ENCODE data around the gene HCRTR1. TPM values are rescaled to one million over a fixed set of nuclear protein-coding genes. Genes with fewer than 3 reads are reported as not detected.

HCRTR1 gene
- polyA plus RNA-seq, 3 donors from 2014 or later: not detected

DNA sequence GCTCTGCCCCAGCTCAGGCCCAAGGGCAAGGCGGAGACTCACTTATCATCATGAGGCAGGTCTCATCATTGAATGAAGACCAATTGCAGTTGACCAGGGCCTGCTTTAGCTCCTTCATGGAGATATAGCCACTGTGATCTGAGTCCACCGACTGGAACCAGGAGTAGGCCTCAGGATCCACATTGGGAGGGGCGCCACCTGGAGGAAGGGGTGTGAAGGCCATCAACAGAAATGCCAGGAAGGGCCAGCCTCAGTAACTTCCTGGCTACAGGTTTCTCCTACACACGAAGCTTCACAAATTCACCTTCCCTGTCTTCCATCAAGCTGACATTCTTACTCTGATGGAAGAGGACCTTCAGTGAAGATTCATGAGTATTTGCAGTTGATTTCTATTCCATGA lies 15.6 kb downstream of the HCRTR1 start:
- H3K36me3 Mint-ChIP-seq: peaks cover 10 to 25% (median 13%) of the 10 kb centered on the region in 3 donors
- H3K27me3 Mint-ChIP-seq (ENCODE audit: low read depth in 3 of 3): peaks cover 0 to 2% (median 1%) of the 10 kb centered on the region in 3 donors
- H3K4me1 Mint-ChIP-seq: peaks cover 11 to 24% of the 10 kb centered on the region in 2 donors
- H3K9me3 Mint-ChIP-seq: no peaks in the 10 kb centered on the region
- no peak overlapping the region for H3K27ac Mint-ChIP-seq
- no peak overlapping the region for H3K4me3 Mint-ChIP-seq
- no peak for DNase-seq

DNA sequence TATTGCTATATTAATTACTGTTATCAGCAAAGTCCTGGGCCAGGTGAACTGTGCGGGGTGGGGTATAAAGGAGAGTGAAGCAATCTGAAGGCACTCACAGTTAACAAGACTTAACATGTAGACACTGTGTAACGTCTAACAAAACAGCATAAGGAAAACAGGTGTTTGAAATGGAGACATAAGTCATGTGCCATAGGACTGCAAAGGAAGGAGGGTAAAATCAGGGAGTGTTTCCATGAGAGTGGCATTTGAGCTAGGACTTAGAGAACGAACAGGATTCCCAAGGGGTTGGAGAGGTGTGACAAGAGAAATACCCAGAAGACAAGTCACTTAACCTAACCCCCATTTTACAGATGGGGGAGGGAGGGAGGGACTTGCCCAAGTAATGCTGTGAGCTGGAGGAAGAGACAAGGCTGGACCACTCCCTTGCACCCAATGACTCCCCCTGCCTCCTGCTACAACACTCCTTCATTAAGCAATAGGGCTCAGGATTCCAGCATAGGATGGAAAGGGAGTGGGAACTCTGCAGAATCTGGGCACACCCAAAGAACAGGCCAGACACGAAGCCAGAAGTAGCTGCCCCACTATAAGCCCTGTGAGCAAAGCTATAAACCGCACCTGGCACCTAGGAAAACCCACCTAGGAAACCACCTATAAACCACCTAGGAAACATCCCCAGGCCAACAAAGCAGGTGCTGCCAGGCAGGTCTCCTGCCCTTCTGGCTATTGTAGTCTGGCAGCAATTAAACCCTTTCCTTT lies 20.6 kb downstream of the HCRTR1 start:
- peaks cover 0 to 2% (median 0%) of the 10 kb centered on the region in 3 donors for H3K27me3 Mint-ChIP-seq (ENCODE audit: low read depth in 3 of 3)
- DNase-seq: no peak
- peaks cover 0 to 3% (median 2%) of the 10 kb centered on the region in 3 donors for H3K36me3 Mint-ChIP-seq
- H3K4me1 Mint-ChIP-seq: peaks cover 11 to 28% of the 10 kb centered on the region in 2 donors
- no peak overlapping the region for H3K4me3 Mint-ChIP-seq
- peak overlapping the region in 4 of 6 donors; percentile 1 to 20 (median 4) for H3K27ac Mint-ChIP-seq
- no peaks in the 10 kb centered on the region for H3K9me3 Mint-ChIP-seq

DNA sequence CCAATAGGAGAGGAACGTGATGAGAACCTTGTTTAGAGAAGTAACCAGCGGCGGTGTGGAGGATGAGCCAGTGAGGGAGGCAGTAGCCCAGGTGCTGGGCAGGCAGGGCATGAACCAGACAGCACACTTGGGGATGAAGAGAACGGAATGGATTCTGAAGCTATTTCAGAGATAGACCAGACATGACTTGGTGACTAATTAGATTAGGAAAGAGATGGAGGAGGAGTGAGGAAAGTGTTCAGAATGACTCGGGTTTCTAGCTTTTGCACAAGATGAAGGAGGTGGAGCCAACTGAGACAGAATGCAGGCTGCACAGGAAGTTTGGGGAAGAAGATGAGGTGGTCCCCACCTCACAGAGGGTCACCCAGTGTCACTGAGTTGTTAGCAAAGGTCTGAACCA lies 22.1 kb downstream of the HCRTR1 start:
- DNase-seq: no peak
- peaks cover 23 to 40% of the 10 kb centered on the region in 2 donors for H3K4me1 Mint-ChIP-seq

DNA sequence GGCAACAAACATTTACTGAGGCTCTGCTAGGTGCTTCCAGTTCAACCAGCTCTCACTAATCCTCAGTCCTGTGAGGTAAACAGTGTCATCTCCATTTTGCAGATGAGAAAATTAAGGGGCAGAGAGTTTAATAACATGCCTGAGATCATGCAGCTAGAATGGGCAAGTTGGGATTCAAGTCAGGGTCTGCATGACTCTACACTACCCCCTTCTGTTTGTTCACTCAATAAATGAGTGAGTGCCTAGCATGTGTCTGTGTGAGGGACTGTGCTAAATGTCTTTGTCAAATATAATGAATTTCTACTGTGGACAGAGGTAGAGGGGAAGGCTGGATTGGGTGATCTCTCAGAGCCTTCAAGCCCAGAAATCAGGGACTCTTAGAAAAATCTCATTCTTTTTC lies 22.7 kb downstream of the HCRTR1 start:
- Mint-ChIP-seq H3K4me3 (no peak overlapping the region), H3K9me3 (no peaks in the 10 kb centered on the region), H3K36me3 (no peaks in the 10 kb centered on the region), H3K4me1 (peaks cover 25 to 43% of the 10 kb centered on the region in 2 donors), H3K27ac (no peak overlapping the region), H3K27me3 (ENCODE audit: low read depth in 3 of 3) (peaks cover 5 to 12% (median 11%) of the 10 kb centered on the region in 3 donors)
- DNase-seq: no peak

More for the DNA sequence above, 22.1 kb downstream of the HCRTR1 start:
- no peak overlapping the region for H3K4me3 Mint-ChIP-seq
- peaks cover 1 to 6% (median 5%) of the 10 kb centered on the region in 3 donors for H3K27me3 Mint-ChIP-seq (ENCODE audit: low read depth in 3 of 3)
- no peaks in the 10 kb centered on the region for H3K9me3 Mint-ChIP-seq
- peaks cover 0 to 2% (median 0%) of the 10 kb centered on the region in 3 donors for H3K36me3 Mint-ChIP-seq
- no peak overlapping the region for H3K27ac Mint-ChIP-seq

DNA sequence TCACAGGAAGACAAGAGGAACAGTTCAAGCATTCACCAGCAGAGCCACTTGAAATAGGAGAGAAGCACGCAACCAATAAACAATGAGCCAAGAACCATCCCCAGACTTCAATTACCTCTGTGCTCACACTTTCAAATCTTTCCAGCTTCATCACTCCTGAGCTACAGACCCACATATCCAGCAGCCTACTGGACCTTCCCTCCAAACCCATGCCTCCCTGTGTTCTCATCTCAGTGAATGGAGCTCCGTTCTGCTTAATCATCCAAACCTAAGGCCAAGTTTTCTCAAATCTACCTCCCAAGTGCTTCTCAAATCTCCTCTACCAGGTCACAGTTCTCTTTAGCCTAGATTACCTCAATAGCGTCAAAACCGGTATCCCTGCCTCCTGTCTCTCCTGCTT lies 23.5 kb downstream of the HCRTR1 start:
- no peak for DNase-seq
- H3K4me1 Mint-ChIP-seq: peaks cover 29 to 48% of the 10 kb centered on the region in 2 donors
- no peaks in the 10 kb centered on the region for H3K36me3 Mint-ChIP-seq
- no peaks in the 10 kb centered on the region for H3K9me3 Mint-ChIP-seq
- H3K27me3 Mint-ChIP-seq (ENCODE audit: low read depth in 3 of 3): peaks cover 5 to 12% (median 12%) of the 10 kb centered on the region in 3 donors
- no peak overlapping the region for H3K27ac Mint-ChIP-seq
- H3K4me3 Mint-ChIP-seq: no peak overlapping the region

DNA sequence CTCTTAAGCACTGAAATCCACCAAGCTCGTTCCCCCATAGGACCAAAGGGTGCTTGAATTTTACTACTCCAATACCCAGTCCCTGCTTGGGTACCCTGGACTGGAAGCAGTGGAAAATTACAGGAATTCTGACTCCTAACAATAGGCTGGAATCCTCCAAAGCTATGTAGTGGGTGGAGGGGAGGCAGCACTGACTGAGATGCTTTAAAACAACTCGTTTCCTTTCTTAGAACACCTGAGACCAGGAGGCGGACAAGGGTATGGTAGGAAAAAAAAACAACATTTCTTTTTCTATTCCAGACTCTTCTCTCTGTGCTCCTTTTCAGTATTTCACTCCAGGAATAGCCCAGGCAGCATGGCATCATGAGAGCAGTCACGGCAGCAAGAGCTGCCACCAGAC lies 24.9 kb downstream of the HCRTR1 start:
- DNase-seq: no peak
- peaks cover 7 to 15% (median 12%) of the 10 kb centered on the region in 3 donors for H3K27me3 Mint-ChIP-seq (ENCODE audit: low read depth in 3 of 3)
- H3K4me3 Mint-ChIP-seq: no peak overlapping the region
- H3K9me3 Mint-ChIP-seq: no peaks in the 10 kb centered on the region
- peaks cover 41 to 48% of the 10 kb centered on the region in 2 donors for H3K4me1 Mint-ChIP-seq
- H3K27ac Mint-ChIP-seq: no peak overlapping the region
- peaks cover 0 to 4% (median 0%) of the 10 kb centered on the region in 3 donors for H3K36me3 Mint-ChIP-seq

DNA sequence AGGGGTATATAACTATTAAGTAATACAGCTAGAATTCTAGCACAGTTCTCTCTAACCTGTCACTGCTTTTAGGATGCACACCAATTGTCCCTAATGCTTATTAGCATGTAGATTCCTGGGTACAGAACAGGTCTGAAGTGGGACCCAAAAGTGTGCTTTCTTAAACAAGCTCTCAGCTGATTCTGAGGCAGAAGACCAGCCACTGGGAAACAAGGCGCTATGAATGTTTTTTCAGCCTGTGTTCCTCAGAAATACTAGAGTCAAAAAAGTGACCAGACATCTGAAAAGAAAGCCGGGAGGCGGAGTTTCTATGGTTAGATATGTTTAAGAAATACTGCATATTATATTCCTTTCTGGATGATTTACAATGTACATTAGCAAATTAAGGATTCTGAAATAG lies 25.4 kb downstream of the HCRTR1 start:
- Mint-ChIP-seq H3K4me3 (peak overlapping the region in 1 of 5 donors; percentile 33), H3K36me3 (peaks cover 0 to 4% (median 0%) of the 10 kb centered on the region in 3 donors), H3K9me3 (no peaks in the 10 kb centered on the region), H3K27ac (peak overlapping the region in 2 of 6 donors; percentile 43 to 99), H3K4me1 (peaks cover 41 to 44% of the 10 kb centered on the region in 2 donors), H3K27me3 (ENCODE audit: low read depth in 3 of 3) (peaks cover 7 to 15% (median 12%) of the 10 kb centered on the region in 3 donors)
- no peak for DNase-seq

DNA sequence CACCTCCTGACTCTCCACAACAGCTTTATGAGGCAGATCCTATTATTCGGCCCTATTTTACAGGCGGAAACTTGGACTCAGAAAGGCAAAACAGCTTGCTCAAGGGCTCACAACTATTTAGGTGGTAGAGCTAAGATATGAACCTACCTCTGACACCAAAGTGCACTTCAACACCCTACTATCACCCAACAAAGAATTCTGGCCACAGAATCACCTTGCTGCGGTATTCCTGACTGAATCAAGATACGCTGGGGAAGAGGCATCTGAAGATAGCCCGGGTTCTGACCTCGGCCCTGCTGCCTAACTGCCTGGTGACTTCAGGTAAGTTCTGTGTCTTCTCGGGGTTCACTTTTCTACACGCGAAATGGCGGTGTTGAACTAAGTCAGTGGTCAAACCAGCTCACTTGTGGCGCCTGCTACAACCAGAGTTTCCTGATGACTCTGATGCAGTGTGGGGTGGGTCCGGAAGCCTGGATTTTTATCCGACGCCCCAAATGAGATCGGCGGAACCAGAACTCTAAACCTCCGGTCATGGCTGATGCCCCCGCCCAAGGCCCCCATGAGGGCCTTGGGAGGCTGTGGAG lies 26.6 kb downstream of the HCRTR1 start:
- Mint-ChIP-seq H3K27me3 (ENCODE audit: low read depth in 3 of 3) (peaks cover 7 to 15% (median 12%) of the 10 kb centered on the region in 3 donors), H3K4me3 (peak overlapping the region; percentile 97 to 100 (median 99)), H3K4me1 (peaks cover 41% of the 10 kb centered on the region in 2 donors), H3K27ac (peak overlapping the region; percentile 99 to 100 (median 100)), H3K36me3 (peaks cover 0 to 4% (median 0%) of the 10 kb centered on the region in 3 donors), H3K9me3 (no peaks in the 10 kb centered on the region)
- peak in 1 of 3 donors; percentile 75 for DNase-seq

DNA sequence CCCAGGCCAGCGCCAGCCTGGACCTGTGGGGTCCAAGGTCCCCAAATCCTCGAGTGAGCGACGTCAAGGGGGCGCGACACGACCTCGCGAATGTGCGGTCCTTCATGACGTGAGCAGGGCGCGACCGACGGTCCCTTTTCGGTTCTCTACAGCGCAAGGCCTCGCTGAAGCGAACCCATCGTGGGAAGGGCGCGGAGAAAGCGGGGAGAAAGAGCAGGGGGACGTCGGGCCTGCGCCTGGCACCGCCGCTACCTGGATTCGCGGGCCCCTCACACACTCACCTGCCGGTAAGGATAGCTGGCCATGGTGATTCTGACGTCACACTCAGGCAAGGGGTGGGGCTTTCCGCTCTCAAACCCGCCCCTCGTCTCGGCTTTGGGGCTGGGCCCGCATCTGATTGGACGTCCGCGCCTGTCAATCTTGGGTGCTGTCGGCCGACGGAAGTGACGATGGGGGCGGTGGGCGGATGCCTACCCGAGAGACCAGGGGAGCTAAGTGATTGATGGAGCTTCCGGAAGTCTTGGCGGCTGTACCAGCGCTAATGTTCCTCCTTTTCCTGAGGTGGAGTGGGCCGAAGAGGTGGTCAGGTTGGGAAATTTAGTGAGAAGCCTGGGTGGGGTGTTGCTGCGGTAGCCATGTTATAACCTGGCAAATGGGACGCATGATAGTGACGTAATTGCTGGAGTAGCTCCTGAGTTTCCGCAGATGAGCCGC lies 27.2 kb downstream of the HCRTR1 start, which contains the start of gene PEF1:
PEF1 (minus strand) TSS at position 317 of the 714 bp plus-strand sequence; CDS start at position 305, 12 bp downstream.
- Mint-ChIP-seq H3K4me3 (peak within 1 kb of the TSS; percentile 97 to 100 (median 99)), H3K36me3 (peaks cover 0 to 4% (median 0%) of the 10 kb centered on the region in 3 donors), H3K4me1 (peaks cover 41% of the 10 kb centered on the region in 2 donors), H3K9me3 (no peaks in the 10 kb centered on the region), H3K27ac (peak within 1 kb of the TSS; percentile 99 to 100 (median 100)), H3K27me3 (ENCODE audit: low read depth in 3 of 3) (peaks cover 7 to 15% (median 12%) of the 10 kb centered on the region in 3 donors)
- peak; percentile 99 to 100 (median 100) for DNase-seq

DNA sequence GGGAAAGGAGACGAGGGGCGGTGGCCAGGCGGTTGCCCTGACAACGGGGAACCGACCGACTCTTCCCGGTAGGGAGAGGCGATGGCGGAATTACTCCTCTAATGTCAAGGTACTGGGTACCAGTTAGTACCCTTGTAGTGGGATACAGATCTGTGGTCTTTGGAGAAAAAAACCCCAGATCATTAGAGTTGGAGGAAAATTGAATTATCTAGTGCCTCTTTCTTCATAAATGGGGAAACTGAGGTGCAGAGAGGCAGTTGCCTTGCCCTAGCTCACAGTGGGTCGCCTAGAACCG lies 27.7 kb downstream of the HCRTR1 start:
- no peaks in the 10 kb centered on the region for H3K9me3 Mint-ChIP-seq
- peak overlapping the region; percentile 99 to 100 (median 100) for H3K27ac Mint-ChIP-seq
- peaks cover 41% of the 10 kb centered on the region in 2 donors for H3K4me1 Mint-ChIP-seq
- DNase-seq: no peak
- H3K27me3 Mint-ChIP-seq (ENCODE audit: low read depth in 3 of 3): peaks cover 7 to 15% (median 12%) of the 10 kb centered on the region in 3 donors
- peak overlapping the region; percentile 97 to 100 (median 99) for H3K4me3 Mint-ChIP-seq
- H3K36me3 Mint-ChIP-seq: peaks cover 0 to 4% (median 0%) of the 10 kb centered on the region in 3 donors

DNA sequence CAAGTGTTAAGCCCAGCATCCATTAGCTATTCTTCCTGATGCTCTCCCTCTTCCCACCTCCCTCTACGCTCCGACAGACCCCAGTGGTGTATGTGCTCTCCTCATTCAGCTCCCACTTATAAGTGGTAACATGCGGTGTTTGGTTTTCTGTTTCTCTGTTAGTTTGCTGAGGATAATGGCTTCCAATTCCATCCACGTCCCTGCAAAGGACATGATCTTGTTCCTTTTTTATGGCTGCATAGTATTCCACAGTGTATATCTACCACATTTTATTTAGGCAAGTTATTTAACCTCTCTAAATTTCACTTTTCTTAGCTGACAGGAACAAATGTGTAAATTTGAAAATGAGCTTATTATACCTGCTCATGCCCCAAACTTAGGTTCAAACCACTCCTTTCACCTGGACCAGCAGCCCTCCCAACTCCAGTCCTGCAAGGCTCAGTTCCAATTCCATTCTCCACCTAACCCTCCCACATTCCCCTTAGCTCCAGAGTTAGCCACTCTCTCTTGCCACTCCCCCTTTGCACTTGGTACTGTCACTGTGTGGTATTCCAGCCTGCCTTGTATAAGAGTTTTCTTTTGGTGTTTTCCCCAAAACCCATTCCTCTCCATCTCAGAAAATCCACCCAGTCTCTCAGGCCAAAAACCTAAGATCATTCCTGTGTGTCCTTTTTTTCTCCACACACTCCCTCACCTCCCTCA lies 28.9 kb downstream of the HCRTR1 start:
- no peaks in the 10 kb centered on the region for H3K9me3 Mint-ChIP-seq

DNA sequence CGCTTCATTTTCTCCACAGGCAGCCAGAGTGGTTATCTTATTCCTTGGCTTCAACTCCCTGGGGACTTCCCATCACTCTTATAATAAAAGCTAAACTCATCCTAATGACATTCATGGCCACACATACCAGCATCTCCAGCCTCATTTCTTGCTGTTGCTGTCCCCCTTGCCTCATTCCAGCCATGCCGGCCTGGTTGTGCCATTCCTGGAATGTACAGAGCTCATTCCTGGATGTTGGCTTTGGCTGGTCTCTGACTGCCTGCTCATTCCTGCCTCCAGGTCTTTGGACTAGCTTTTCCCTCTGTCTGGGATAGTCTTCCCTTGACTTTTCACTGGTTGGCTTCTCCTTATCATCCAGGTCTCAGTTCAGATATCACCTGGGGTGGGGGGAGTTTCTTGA lies 29.6 kb downstream of the HCRTR1 start:
- H3K27me3 Mint-ChIP-seq (ENCODE audit: low read depth in 3 of 3): peaks cover 7 to 15% (median 12%) of the 10 kb centered on the region in 3 donors
- peaks cover 0 to 4% (median 0%) of the 10 kb centered on the region in 3 donors for H3K36me3 Mint-ChIP-seq
- H3K27ac Mint-ChIP-seq: peak overlapping the region in 5 of 6 donors; percentile 78 to 100 (median 100)
- peaks cover 41% of the 10 kb centered on the region in 2 donors for H3K4me1 Mint-ChIP-seq
- peak overlapping the region; percentile 48 to 100 (median 99) for H3K4me3 Mint-ChIP-seq
- no peak for DNase-seq
- H3K9me3 Mint-ChIP-seq: no peaks in the 10 kb centered on the region

More for the DNA sequence above, 28.9 kb downstream of the HCRTR1 start:
- Mint-ChIP-seq H3K4me1 (peaks cover 41% of the 10 kb centered on the region in 2 donors), H3K27me3 (ENCODE audit: low read depth in 3 of 3) (peaks cover 7 to 15% (median 12%) of the 10 kb centered on the region in 3 donors), H3K36me3 (peaks cover 0 to 4% (median 0%) of the 10 kb centered on the region in 3 donors), H3K27ac (peak overlapping the region; percentile 78 to 100 (median 100)), H3K4me3 (peak overlapping the region; percentile 97 to 100 (median 99))
- DNase-seq: no peak

DNA sequence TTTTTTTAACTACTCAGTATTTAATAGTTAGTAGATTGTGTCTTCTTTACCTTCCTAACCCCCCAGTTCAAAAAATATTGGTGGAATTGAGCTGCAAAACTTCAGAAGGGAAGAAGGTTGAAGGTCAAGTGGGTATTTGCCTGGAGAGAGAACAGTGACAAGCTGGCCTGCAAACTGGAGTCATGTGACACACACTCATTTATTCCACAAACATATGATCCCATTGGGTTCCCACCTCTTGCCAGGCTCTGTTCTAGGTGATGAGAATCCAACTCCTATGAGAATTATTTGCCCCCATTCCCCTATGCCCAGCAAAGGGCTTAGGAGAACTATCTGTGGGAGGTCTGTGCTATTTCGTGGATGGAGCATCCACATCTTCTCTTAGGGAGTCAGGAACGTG lies 30.7 kb downstream of the HCRTR1 start:
- H3K4me1 Mint-ChIP-seq: peaks cover 38 to 40% of the 10 kb centered on the region in 2 donors
- H3K9me3 Mint-ChIP-seq: no peaks in the 10 kb centered on the region
- DNase-seq: no peak
- H3K27me3 Mint-ChIP-seq (ENCODE audit: low read depth in 3 of 3): peaks cover 7 to 15% (median 12%) of the 10 kb centered on the region in 3 donors
- H3K4me3 Mint-ChIP-seq: no peak overlapping the region
- peaks cover 0 to 4% (median 0%) of the 10 kb centered on the region in 3 donors for H3K36me3 Mint-ChIP-seq
- H3K27ac Mint-ChIP-seq: peak overlapping the region in 1 of 6 donors; percentile 62

Measured in immature natural killer cell (primary cell).